22Rv1 (cell line): ENCODE data around the gene SLC19A2.
A peak's percentile ranks its signal among the peaks of the same experiment; 100 is the strongest.

Source experiments
- H3K27ac ChIP-seq: fragments of 450-650 bp; 2 replicates; pipeline ENCODE4 v1.5.1; 2017
- CTCF ChIP-seq: fragments of 450-650 bp; IDR thresholded peaks from 2 replicates; pipeline ENCODE4 v1.5.1; 2017; ENCODE audit warnings: mild to moderate bottlenecking
- ZFX ChIP-seq: fragments of 450-650 bp; IDR thresholded peaks from 2 replicates; pipeline ENCODE4 v1.6.1; 2017; ENCODE audit warnings: antibody characterized with exemption, borderline replicate concordance

SLC19A2 gene

DNA sequence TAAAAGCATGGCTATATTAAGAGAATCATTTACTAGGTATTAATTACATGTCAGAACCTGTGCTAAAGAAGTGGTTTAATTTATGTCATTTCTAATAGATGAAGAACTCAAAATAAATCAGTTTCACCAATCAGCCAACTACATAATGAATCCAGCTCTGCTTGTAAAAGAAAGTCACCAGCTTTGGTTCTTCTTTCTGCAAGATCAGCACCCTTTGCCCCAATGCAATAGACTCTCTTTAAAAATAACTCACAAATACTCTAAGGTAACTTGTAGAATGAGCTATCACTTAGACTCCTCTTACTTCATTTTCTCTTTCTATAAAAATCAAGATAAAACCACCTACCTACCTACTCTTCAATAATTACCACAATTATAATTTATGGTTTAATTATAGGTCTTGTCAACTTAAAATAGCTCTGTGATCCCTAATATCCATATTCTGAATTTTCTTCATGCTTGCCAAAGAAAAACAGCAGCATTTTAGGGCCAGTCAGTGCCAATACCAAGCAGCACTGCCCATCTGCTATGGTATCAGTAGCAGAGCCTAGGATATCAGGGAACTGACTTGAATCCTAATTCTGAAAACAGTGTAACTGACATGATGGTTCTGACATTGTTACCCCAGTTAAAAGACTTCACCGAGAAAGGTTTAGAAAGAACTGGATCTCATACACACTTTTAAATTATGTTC lies 11.3 kb downstream of the SLC19A2 start:
- TF ChIP-seq ZFX (no peak), CTCF (no peak)

DNA sequence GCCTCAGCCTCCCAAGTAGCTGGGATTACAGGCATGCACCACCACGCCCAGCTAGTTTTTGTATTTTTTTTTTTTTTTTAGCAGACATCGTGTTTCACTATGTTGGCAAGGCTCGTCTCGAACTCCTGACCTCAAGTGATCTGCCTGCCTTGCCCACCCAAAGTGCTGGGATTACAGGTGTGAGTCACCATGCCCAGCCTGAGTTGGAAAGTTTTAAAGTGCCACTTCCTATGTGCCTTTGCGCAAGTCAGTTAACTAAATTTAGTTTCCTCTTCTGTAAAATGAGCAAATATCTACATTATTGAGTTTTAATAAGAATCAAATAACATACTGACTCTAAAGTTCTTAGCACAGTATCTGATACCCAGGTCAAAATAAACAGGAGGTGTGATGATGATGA lies 12.4 kb downstream of the SLC19A2 start:
- H3K27ac ChIP-seq, result no peak overlapping the region
- TF ChIP-seq ZFX (no peak), CTCF (no peak)

More for the DNA sequence above, 11.3 kb downstream of the SLC19A2 start:
- no peak overlapping the region for H3K27ac ChIP-seq

GRCh38 chr1:169472738-169473137 lies 13.0 kb downstream of the SLC19A2 start:
- TF ChIP-seq ZFX, result no peak
- no peak for TF ChIP-seq CTCF
- no peak overlapping the region for H3K27ac ChIP-seq

DNA sequence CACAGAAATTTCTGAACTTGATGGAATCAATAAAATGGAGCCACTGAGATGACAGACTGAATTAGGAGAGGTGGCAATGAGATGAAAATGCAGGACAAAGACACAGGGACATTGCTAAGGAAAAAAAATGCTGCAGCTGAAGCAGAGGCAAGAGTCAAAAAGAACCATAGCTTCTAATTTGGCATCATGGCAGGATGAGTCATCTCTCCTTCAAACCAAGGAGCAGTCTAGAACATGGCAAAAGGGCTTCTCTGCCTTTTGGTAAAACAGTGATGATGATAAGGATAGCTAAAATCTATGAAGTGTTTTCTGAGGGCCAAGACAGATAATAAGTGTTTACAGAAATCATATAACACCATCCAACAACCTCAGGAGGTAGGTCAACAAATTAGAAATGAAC lies 16.8 kb downstream of the SLC19A2 start:
- peak overlapping the region; percentile 4; the same call in 1 of the 2 replicates for H3K27ac ChIP-seq
- TF ChIP-seq ZFX (no peak), CTCF (no peak)

GRCh38 chr1:169466259-169467230 lies 19.2 kb downstream of the SLC19A2 start:
- H3K27ac ChIP-seq, result no peak overlapping the region
- TF ChIP-seq CTCF, result peak; percentile 83
- no peak for TF ChIP-seq ZFX

DNA sequence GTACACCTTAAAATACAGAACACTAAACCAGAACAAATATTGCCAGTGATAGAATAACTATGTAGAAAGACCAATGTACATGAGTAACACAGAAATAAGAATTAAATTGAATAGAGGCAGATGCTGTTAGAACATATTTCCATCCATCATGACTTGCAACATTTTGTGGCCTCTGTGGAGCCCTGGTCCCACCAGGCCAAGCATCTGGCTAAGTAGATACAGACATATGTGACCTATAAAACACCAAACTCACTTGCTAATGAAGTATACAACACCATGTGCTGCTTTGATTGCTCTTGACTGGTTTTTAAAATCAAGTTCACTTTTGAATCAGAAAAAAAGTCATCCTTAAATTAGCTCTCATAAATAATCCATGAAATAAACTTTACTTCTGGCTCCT lies 20.5 kb downstream of the SLC19A2 start:
- TF ChIP-seq ZFX (no peak), CTCF (no peak)
- H3K27ac ChIP-seq, result no peak overlapping the region

DNA sequence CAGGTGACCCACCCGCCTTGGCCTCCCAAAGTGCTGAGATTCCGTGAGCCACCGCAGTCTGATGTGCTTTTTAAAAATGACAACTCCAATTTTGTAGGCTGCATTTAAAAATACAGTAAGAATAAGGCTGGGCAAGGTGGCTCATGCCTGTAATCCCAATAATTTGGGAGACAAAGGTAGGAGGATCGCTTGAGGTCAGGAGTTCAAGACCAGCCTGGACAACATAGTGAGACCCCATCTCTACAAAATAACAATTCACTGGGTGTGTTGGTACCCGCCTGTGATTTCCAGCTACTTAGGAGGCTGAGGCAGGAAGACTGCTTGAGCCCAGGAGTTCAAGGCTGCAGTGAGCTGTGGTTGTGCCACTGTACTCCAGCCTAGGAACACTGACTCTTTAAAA lies 23.4 kb downstream of the SLC19A2 start:
- TF ChIP-seq CTCF (no peak), ZFX (no peak)
- no peak overlapping the region for H3K27ac ChIP-seq
